Heart right ventricle (tissue), 16 donors: Measurements from ENCODE around the gene APOO. TPM values are rescaled to one million over a fixed set of nuclear protein-coding genes. Genes with fewer than 3 reads are reported as not detected.
A peak's percentile ranks its signal among the peaks of the same experiment; 100 is the strongest.

Source experiments
- ATAC-seq, 8 donors: fragments of 200-7000 bp; cut with Tn5 transposase; one replicate each; pipeline ENCODE4 v1.9.1; 2020; ENCODE audit warnings: mild to moderate bottlenecking in 8 of 8, moderate library complexity in 8 of 8, moderate number of reproducible peaks in 1 of 8
- DNase-seq, 2 donors: peaks; one replicate each; pipeline ENCODE4 v3.0.0-alpha.2; 2020
- H3K27ac ChIP-seq, 10 donors: fragments of 200-600 bp; sonication (generic) in 2 of 10; one replicate each; pipeline versions ENCODE4 v1.5.0 to v1.8.0; 2020 to 2022; ENCODE audit warnings: mild to moderate bottlenecking in 3 of 10
- H3K27me3 ChIP-seq, 7 donors: fragments of 200-600 bp; one replicate each; pipeline ENCODE4 v1.8.0; 2021 to 2022; ENCODE audit warnings: mild to moderate bottlenecking in 2 of 7
- H3K36me3 ChIP-seq, 9 donors: fragments of 200-600 bp; sonication (generic) in 1 of 9; one replicate each; pipeline versions ENCODE4 v1.5.0 to v1.8.0; 2020 to 2022; ENCODE audit warnings: mild to moderate bottlenecking in 2 of 9
- H3K4me1 ChIP-seq, 9 donors: fragments of 200-600 bp; sonication (generic) in 1 of 9; one replicate each; pipeline versions ENCODE4 v1.5.0 to v1.8.0; 2020 to 2022; ENCODE audit warnings: mild to moderate bottlenecking in 4 of 9
- H3K4me3 ChIP-seq, 10 donors: fragments of 200-600 bp; sonication (generic) in 2 of 10; one replicate each; pipeline versions ENCODE4 v1.5.0 to v1.8.0; 2020 to 2022; ENCODE audit warnings: mild to moderate bottlenecking in 7 of 10, moderate library complexity in 2 of 10
- H3K9me3 ChIP-seq, 11 donors: fragments of 200-600 bp in 10 of 11; sonication (generic) in 2 of 11; one replicate each; pipeline versions ENCODE4 v1.5.0 to v1.8.0; 2013 to 2022; ENCODE audit warnings: mild to moderate bottlenecking in 2 of 11, control low read depth in 1 of 11, moderate library complexity in 1 of 11
- CTCF ChIP-seq, 9 donors: fragments of 200-600 bp; sonication (generic) in 2 of 9; IDR thresholded peaks; one replicate each; pipeline versions ENCODE4 v1.5.0 to v1.8.0; 2021 to 2022; ENCODE audit warnings: antibody characterized with exemption in 9 of 9, mild to moderate bottlenecking in 5 of 9, moderate library complexity in 1 of 9
- WGBS, 2 donors: extraction: QIAGEN DNeasy Blood & Tissue Kit; methylation state at CpG; one replicate each; pipeline ENCODE4 v1.1.7; 2013; ENCODE audit warnings: inconsistent platforms in 1 of 2; 5-methylcytosine and 5-hydroxymethylcytosine counted together
- intact Hi-C, 10 donors: fragments of 100-400 bp; cut with DNase I; formaldehyde crosslinking; loops; one replicate each; pipeline versions ENCODE4 v1.11.1 to v1.14.2; 2022
- polyA plus RNA-seq, 2 donors: library from polyadenylated mRNA; stranded (reverse); fragments of 200-250 nt; gene quantifications; one replicate each; pipeline ENCODE4 v1.2.3, GENCODE V29; 2013
- total RNA-seq, 10 donors: library from RNA; stranded (reverse); fragmentation: NEBNext Ultra II Directional in 3 of 10; extraction: Animal tissue kit (Norgen Biotek cat#: 25700) in 3 of 10; gene quantifications; one replicate each; pipeline versions ENCODE4 v1.2.1 to v1.2.4, GENCODE V29; 2021 to 2023
- donor health status: Arrhythmogenic right ventricular cardiomyopathy.
- donor health status: ischemic (EF 13 %, LVEDD 7.1; RV severe dilation, severe dysfunction).
- donor health status: healthy with polysubstance abuse.
- donor health status: DM: no; HTN: yes; CAD: no.
- donor health status: DM: no; HTN: no; CAD: no.
- donor health status: ischemic (EF 25% LVEDD 6.9; RV normal size, moderate dysfunction).
- donor health status: ischemic (EF 25% LVEDD 5.7; RV mildly dilated, moderate dysfunction).
- donor health status: healthy.
- donor health status: DM: yes; HTN: yes; CAD: no.
- donor health status: Ischemic cardiomyopathy.
- donor health status: ischemic (EF 35%, LVEDD 5.7; RV mildly dilated, moderate dysfunction).
- donor health status: nonischemic (EF 11% LVEDD 7.7; RV severe dilation, severe dysfunction).
- donor health status: DM: yes; HTN: yes; CAD: no.
- donor health status: PGD.
- donor health status: ischemic (EF 29% LVEDD 5.4; RV normal size, mild dysfunction).
- donor health status: nonischemic (EF 23%, LVEDD 6.1; RV moderate dilation, normal function).

The APOO gene
- total and polyA plus RNA-seq, 12 donors = 60.9 to 132 (median 102) TPM

- Histone ChIP-seq H3K27ac (no peak overlapping the region), H3K36me3 (peaks cover 0 to 8% (median 0%) of the 10 kb centered on the region in 9 donors), H3K4me3 (no peak overlapping the region), H3K4me1 (no peaks in the 10 kb centered on the region), H3K27me3 (peaks cover 0 to 11% (median 0%) of the 10 kb centered on the region in 7 donors), H3K9me3 (no peaks in the 10 kb centered on the region)
- no peak for DNase-seq
- ATAC-seq = no peak
- TF ChIP-seq CTCF (IDR thresholded peaks at IDR 0.05) = no peak
- intact Hi-C loops = loop anchor here in 1 of 10 donors (10.0 kb wide), 1 partner anchor 70 kb away; the partner anchor contains the start of gene SAT1
- WGBS, 2 donors = 95 to 96% methylated on average over 3 of the region's 3 CpGs
These were observed 52.8 kb downstream of the APOO start for GRCh38 chrX:23854945-23855344.

GRCh38 chrX:23854122-23854521, 53.6 kb downstream of the APOO start:
- no peak for TF ChIP-seq CTCF (IDR thresholded peaks at IDR 0.05)
- ATAC-seq (peak in 1 of 8 donors; percentile 53), DNase-seq (no peak)
- Histone ChIP-seq H3K36me3 (peaks cover 0 to 8% (median 0%) of the 10 kb centered on the region in 9 donors), H3K27me3 (peaks cover 0 to 11% (median 0%) of the 10 kb centered on the region in 7 donors), H3K4me3 (no peak overlapping the region), H3K9me3 (no peaks in the 10 kb centered on the region), H3K27ac (no peak overlapping the region), H3K4me1 (no peaks in the 10 kb centered on the region)
- WGBS, 2 donors = 67 to 88% methylated on average over 4 of the region's 4 CpGs
- intact Hi-C loops = loop anchor here in 1 of 10 donors (10.0 kb wide), 1 partner anchor 69 kb away; the partner anchor contains the start of gene SAT1

GRCh38 chrX:23851544-23851943, 56.2 kb downstream of the APOO start:
- H3K27me3 ChIP-seq = peaks cover 0 to 11% (median 0%) of the 10 kb centered on the region in 7 donors
- whole genome bisulfite sequencing, 2 donors = 79 to 96% methylated on average over 2 of the region's 2 CpGs
- DNase-seq (no peak), ATAC-seq (no peak)
- no peaks in the 10 kb centered on the region for H3K36me3 ChIP-seq
- H3K27ac ChIP-seq = no peak overlapping the region
- no peaks in the 10 kb centered on the region for H3K4me1 ChIP-seq
- intact Hi-C loops = loop anchor here in 1 of 10 donors (10.0 kb wide), 1 partner anchor 67 kb away; the partner anchor contains the start of gene SAT1
- no peak for TF ChIP-seq CTCF (IDR thresholded peaks at IDR 0.05)
- no peak overlapping the region for H3K4me3 ChIP-seq
- no peaks in the 10 kb centered on the region for H3K9me3 ChIP-seq

GRCh38 chrX:23849241-23849640, 58.5 kb downstream of the APOO start:
- intact Hi-C loops = loop anchor here in 1 of 10 donors (10.0 kb wide), 1 partner anchor 46 kb away; no protein-coding TSS in a partner anchor
- ATAC-seq = no peak
- no peaks in the 10 kb centered on the region for H3K9me3 ChIP-seq
- no peak for DNase-seq
- H3K36me3 ChIP-seq = no peaks in the 10 kb centered on the region
- peaks cover 0 to 12% (median 0%) of the 10 kb centered on the region in 7 donors for H3K27me3 ChIP-seq
- 90 to 94% methylated on average over 5 of the region's 5 CpGs for WGBS, 2 donors
- H3K4me1 ChIP-seq = peaks cover 0 to 17% (median 7%) of the 10 kb centered on the region in 9 donors
- H3K27ac ChIP-seq = no peak overlapping the region
- TF ChIP-seq CTCF (IDR thresholded peaks at IDR 0.05) = no peak
- H3K4me3 ChIP-seq = no peak overlapping the region
